K562 (cell line): ENCODE data around the gene PPM1N. TPM values are rescaled to one million over a fixed set of nuclear protein-coding genes. Genes with fewer than 3 reads are reported as not detected.

Experiments
- CEBPB ChIP-seq: fragments of 450-650 bp; IDR thresholded peaks from 2 replicates; pipeline ENCODE4 v1.6.1; 2016; ENCODE audit warnings: missing genetic modification characterization, missing compliant biosample characterization
- CHD4 ChIP-seq: fragments of 200-600 bp; sonication (generic); IDR thresholded peaks from 3 replicates; pipeline ENCODE4 v1.6.1; 2012; ENCODE audit warnings: low read depth, mild to moderate bottlenecking, mixed read lengths, low read length, inconsistent platforms; ENCODE audit not compliant: insufficient read depth, insufficient replicate concordance, poor library complexity, severe bottlenecking
- GABPB1 ChIP-seq: sonication (generic); formaldehyde crosslinking; IDR thresholded peaks from 2 replicates; pipeline ENCODE4 v1.8.0; 2022; ENCODE audit warnings: mild to moderate bottlenecking, missing genetic modification reagents
- GTF2F1 ChIP-seq: IDR thresholded peaks from 2 replicates; pipeline ENCODE4 v1.6.1; 2011; ENCODE audit warnings: low read depth, low read length, improper control_type of control experiment
- MCM3 ChIP-seq: fragments of 450-650 bp; IDR thresholded peaks from 2 replicates; pipeline ENCODE4 v1.6.1; 2016
- MYBL2 ChIP-seq, 2 experiments: fragments of 450-650 bp in 1 of 2; sonication (generic) in 1 of 2; formaldehyde crosslinking in 1 of 2; IDR thresholded peaks; 2 replicates each; pipeline versions ENCODE4 v1.6.1 to v1.8.1; 2017 to 2022; ENCODE audit warnings: borderline replicate concordance in 1 of 2, inconsistent platforms in 1 of 2, low read depth in 1 of 2, mild to moderate bottlenecking in 1 of 2, missing genetic modification reagents in 1 of 2, moderate library complexity in 1 of 2
- NCOA2 ChIP-seq, 2 experiments: fragments of 450-650 bp; IDR thresholded peaks; 2 replicates each; pipeline ENCODE4 v1.6.1; 2018; ENCODE audit warnings: mild to moderate bottlenecking in 2 of 2, moderate library complexity in 1 of 2; ENCODE audit not compliant: partially characterized antibody in 2 of 2
- NCOA4 ChIP-seq: fragments of 450-650 bp; IDR thresholded peaks from 2 replicates; pipeline ENCODE4 v1.6.1; 2018; ENCODE audit warnings: mild to moderate bottlenecking; ENCODE audit not compliant: partially characterized antibody
- NR2F6 ChIP-seq: fragments of 450-650 bp; formaldehyde crosslinking; IDR thresholded peaks from 2 replicates; pipeline ENCODE4 v1.4.0; 2020; ENCODE audit warnings: mild to moderate bottlenecking
- RBM17 ChIP-seq: fragments of 200-400 bp; formaldehyde crosslinking; IDR thresholded peaks from 2 replicates; pipeline ENCODE4 v1.6.1; 2017; ENCODE audit warnings: low read depth, mild to moderate bottlenecking, low read length, borderline replicate concordance
- SMARCA4 ChIP-seq: fragments of 450-650 bp; IDR thresholded peaks from 2 replicates; pipeline ENCODE4 v1.6.1; 2016
- SOX6 ChIP-seq: fragments of 450-650 bp; IDR thresholded peaks from 2 replicates; pipeline ENCODE4 v1.6.1; 2014; ENCODE audit warnings: mild to moderate bottlenecking
- SP1 ChIP-seq: sonication (generic); formaldehyde crosslinking; IDR thresholded peaks from 2 replicates; pipeline ENCODE4 v1.8.1; 2022; ENCODE audit warnings: mild to moderate bottlenecking, missing genetic modification reagents
- SPI1 ChIP-seq: IDR thresholded peaks from 2 replicates; pipeline ENCODE4 v1.6.1; 2011; ENCODE audit warnings: low read depth, low read length, control low read depth, borderline replicate concordance
- TEAD1 ChIP-seq, 2 experiments: fragments of 450-650 bp in 1 of 2; sonication (generic) in 1 of 2; formaldehyde crosslinking; IDR thresholded peaks; 2 replicates each; pipeline versions ENCODE4 v1.4.0 to v1.8.0; 2020 to 2022; ENCODE audit warnings: mild to moderate bottlenecking in 2 of 2, missing genetic modification reagents in 1 of 2
- TOE1 ChIP-seq, 2 experiments: fragments of 450-650 bp in 1 of 2; sonication (generic) in 1 of 2; formaldehyde crosslinking in 1 of 2; IDR thresholded peaks; 2 replicates each; pipeline versions ENCODE4 v1.7.1 to v1.8.0; 2016 to 2022; ENCODE audit warnings: borderline replicate concordance in 2 of 2, mild to moderate bottlenecking in 2 of 2, antibody characterized with exemption in 1 of 2, inconsistent platforms in 1 of 2, low read depth in 1 of 2, missing genetic modification reagents in 1 of 2, moderate library complexity in 1 of 2
- ZBTB34 ChIP-seq: fragments of 250-450 bp; sonication (Bioruptor Pico); IDR thresholded peaks from 2 replicates; pipeline ENCODE4 v1.8.0; 2021; ENCODE audit warnings: mild to moderate bottlenecking, moderate library complexity
- ZFP36 ChIP-seq: fragments of 150-350 bp; IDR thresholded peaks from 2 replicates; pipeline ENCODE4 v1.6.1; 2018; ENCODE audit warnings: low read length, low read depth; ENCODE audit not compliant: partially characterized antibody
- ZFPM2 ChIP-seq: fragments of 250-450 bp; sonication (Bioruptor Pico); IDR thresholded peaks from 2 replicates; pipeline ENCODE4 v1.5.1; 2022; ENCODE audit warnings: mild to moderate bottlenecking
- ZNF133 ChIP-seq: fragments of 250-450 bp; sonication (Bioruptor Pico); IDR thresholded peaks from 2 replicates; pipeline ENCODE4 v1.4.0; 2020; ENCODE audit warnings: mild to moderate bottlenecking
- ZNF280B ChIP-seq: fragments of 250-450 bp; sonication (Bioruptor Pico); IDR thresholded peaks from 2 replicates; pipeline ENCODE4 v1.5.1; 2021; ENCODE audit warnings: mild to moderate bottlenecking
- ZNF431 ChIP-seq: sonication (generic); formaldehyde crosslinking; IDR thresholded peaks from 2 replicates; pipeline ENCODE4 v1.8.0; 2022; ENCODE audit warnings: mild to moderate bottlenecking, missing genetic modification reagents
- polyA plus RNA-seq, 8 experiments: library from polyadenylated mRNA; depleted of rRNA in 4 of 8; stranded (reverse) in 5 of 8; unstranded in 3 of 8; fragments of >200 nt; fragmentation: Nextera tagmentation in 2 of 8; fragmentation: Illumina TruSeq in 1 of 8; extraction: Ambion mirVana in 2 of 8; extraction: Trizol in 1 of 8; gene quantifications; 2 replicates each; pipeline versions ENCODE4 v1.2.1 to v1.2.3, GENCODE V29; 2011 to 2014; ENCODE audit warnings: inconsistent platforms in 1 of 8, missing spikeins in 1 of 8
- total RNA-seq, 7 experiments: library from RNA; depleted of rRNA in 6 of 7; stranded (reverse); fragments of >200 nt in 6 of 7; fragmentation: Illumina TruSeq in 2 of 7; extraction: Trizol in 2 of 7; gene quantifications; 2 replicates each; pipeline versions ENCODE4 v1.2.1 to v1.2.3, GENCODE V29; 2011 to 2021; ENCODE audit warnings: low replicate concordance in 1 of 7
- TF ChIP-seq, protein P1 (sequence below): sonication (generic); formaldehyde crosslinking; IDR thresholded peaks from 2 replicates; pipeline ENCODE4 v1.4.0; 2020; ENCODE audit warnings: mild to moderate bottlenecking, missing genetic modification reagents

PPM1N gene
- total and polyA plus RNA-seq, 9 of the 15 experiments (the other 6 are each of a cell fraction or from before 2014, with no cell fraction given) = 4.5 to 15.6 (median 8.7) TPM

DNA sequence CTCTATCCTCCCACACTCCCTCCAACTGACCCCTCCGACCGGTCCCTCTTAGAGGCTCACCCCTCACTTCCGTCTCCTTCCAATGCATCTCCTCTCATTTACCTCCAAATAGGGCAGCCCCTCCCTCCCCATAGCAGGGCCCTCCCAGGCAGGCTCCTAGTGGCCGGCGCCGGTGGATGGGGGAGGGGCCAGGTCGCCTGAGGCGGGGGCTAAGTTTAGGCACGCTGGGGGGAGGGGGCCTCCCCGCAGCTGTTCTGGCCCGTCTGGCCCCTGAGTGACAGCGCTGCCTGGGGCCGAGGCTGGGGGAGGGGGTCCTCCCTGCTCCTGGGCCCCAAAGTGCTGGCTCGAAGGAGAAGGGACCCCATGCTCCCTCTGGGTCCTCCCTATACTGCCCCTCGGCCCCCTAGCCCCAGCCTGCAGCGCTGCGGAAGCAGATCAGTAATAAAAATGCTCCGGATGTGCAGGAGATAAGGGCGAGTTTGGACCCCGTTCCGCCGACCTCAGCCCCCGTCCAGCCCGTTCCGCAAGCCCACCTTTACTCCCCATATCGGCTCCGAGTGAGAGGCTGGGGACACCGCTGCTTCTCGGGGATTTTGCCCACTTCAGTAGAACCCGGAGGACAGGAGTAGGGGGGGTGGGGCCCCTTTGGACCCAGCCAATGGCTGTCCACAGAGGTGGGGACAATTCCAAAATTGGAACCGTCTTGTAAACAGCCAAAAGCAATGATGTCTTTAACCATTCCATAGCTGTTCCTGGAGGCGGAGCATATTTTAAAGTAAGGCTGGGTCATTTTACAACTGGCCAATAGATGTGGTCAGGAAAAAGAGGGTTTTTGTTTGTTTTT is 5.4 kb upstream of the PPM1N start (continued):
- no peak for TF ChIP-seq RBM17
- TF ChIP-seq CHD4 = peak; percentile 85
- peak; percentile 55; the same call in 1 of the 2 replicates for TF ChIP-seq SMARCA4
- peak; percentile 57 for TF ChIP-seq GABPB1 (CRISPR knock-in tag)
- no peak for TF ChIP-seq SOX6
- no peak for TF ChIP-seq CEBPB (tag)
- peak; percentile 53 for TF ChIP-seq SP1 (CRISPR knock-in tag)
- TF ChIP-seq, protein P1, sequence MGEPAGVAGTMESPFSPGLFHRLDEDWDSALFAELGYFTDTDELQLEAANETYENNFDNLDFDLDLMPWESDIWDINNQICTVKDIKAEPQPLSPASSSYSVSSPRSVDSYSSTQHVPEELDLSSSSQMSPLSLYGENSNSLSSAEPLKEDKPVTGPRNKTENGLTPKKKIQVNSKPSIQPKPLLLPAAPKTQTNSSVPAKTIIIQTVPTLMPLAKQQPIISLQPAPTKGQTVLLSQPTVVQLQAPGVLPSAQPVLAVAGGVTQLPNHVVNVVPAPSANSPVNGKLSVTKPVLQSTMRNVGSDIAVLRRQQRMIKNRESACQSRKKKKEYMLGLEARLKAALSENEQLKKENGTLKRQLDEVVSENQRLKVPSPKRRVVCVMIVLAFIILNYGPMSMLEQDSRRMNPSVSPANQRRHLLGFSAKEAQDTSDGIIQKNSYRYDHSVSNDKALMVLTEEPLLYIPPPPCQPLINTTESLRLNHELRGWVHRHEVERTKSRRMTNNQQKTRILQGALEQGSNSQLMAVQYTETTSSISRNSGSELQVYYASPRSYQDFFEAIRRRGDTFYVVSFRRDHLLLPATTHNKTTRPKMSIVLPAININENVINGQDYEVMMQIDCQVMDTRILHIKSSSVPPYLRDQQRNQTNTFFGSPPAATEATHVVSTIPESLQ (CRISPR knock-in tag) = no peak; the same call in 1 of the 2 replicates
- no peak for TF ChIP-seq ZBTB34 (CRISPR knock-in tag)
- TF ChIP-seq ZNF280B (CRISPR knock-in tag) = no peak
- no peak for TF ChIP-seq ZNF431 (CRISPR knock-in tag)
- TF ChIP-seq NCOA4 = no peak
- TF ChIP-seq NCOA2 (IDR thresholded peaks at IDR 0.05; ENCODE audit: partially characterized antibody in 2 of 2) = no peak
- TF ChIP-seq ZFP36 = no peak
- 0 out of 2 replicates have a peak, but pooled peaks have one; percentile 25 for TF ChIP-seq SPI1
- TF ChIP-seq GTF2F1 = no peak
- no peak for TF ChIP-seq ZNF133
- 0 out of 4 replicates have a peak, but pooled peaks of 1 of the 2 experiments have one; percentile 63 for TF ChIP-seq TEAD1 (CRISPR knock-in tag; IDR thresholded peaks at IDR 0.05)
- TF ChIP-seq ZFPM2 (CRISPR knock-in tag) = no peak
- no peak for TF ChIP-seq MCM3
- TF ChIP-seq NR2F6 = no peak
- no peak for TF ChIP-seq TOE1 (IDR thresholded peaks at IDR 0.05; ENCODE audit: borderline replicate concordance)
- TF ChIP-seq TOE1 (CRISPR knock-in tag; IDR thresholded peaks at IDR 0.05; ENCODE audit: borderline replicate concordance, low read depth) = no peak
- TF ChIP-seq MYBL2 (IDR thresholded peaks at IDR 0.05; ENCODE audit: low read depth) = no peak
- TF ChIP-seq MYBL2 (CRISPR knock-in tag; IDR thresholded peaks at IDR 0.05; ENCODE audit: borderline replicate concordance) = no peak
